ENCODE data around the gene PPP1R13B.

GRCh38 chr14:103763730-103764488, 83.5 kb downstream of the PPP1R13B start:
- no peak for TF ChIP-seq CTCF (IDR thresholded peaks at IDR 0.05)
- no peak for TF ChIP-seq POLR2A (IDR thresholded peaks at IDR 0.05)

Measured in adrenal gland (tissue), 5 donors.